GM12891 (cell line): ENCODE results near the gene COL26A1.

Experiments used
- POLR2A ChIP-seq: IDR thresholded peaks from 2 replicates; pipeline ENCODE4 v1.6.1; 2011; ENCODE audit warnings: low read depth, low read length, control low read depth
- SPI1 ChIP-seq: IDR thresholded peaks from 2 replicates; pipeline ENCODE4 v1.6.1; 2011; ENCODE audit warnings: low read depth, low read length, control low read depth

- no peak for TF ChIP-seq POLR2A
- TF ChIP-seq SPI1, result no peak
Measured at GRCh38 chr7:101386177-101386557, 23.5 kb downstream of the COL26A1 start.
